ENCODE data around the gene TTC21A. TPM values are rescaled to one million over a fixed set of nuclear protein-coding genes. Genes with fewer than 3 reads are reported as not detected.

TTC21A gene
- polyA plus RNA-seq, 6 donors from 2014 or later: 3.8 to 14.8 (median 11.2) TPM

DNA sequence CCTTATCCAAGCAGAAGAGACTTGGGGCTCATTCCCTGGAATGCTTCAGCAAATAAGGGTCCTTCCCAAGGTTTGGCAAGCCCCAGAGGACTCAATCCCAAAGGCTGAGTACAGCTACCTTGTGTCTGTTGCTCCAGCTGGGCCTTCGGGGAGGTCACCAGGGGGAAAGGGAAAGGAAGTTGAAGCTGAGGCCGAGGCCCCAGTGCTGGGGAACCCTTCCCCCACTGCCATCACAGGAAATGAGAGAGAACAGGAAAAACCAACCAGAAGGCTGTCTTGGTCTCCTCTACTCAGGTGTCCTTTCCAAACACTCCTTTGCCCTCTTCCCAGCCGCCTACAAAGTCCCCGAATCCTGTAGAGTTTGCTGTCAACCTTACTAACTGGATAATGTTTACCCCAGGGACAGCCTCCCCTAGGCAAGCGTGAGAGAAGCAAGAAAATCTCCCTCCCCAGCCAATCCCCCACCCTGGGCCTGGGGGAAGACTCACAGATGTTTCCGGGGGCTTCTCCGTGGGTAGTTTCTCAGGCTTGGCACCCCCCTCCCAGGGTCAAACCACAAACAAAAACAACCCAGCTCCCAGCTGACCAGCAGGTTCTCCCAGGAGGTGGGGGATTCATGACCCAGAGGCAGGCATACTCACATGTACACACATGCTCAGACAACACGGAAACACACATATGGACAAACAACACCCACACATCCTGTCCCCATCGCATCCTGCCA, 40.4 kb downstream of the TTC21A start:
- H3K4me1 Mint-ChIP-seq: peaks cover 77 to 88% (median 79%) of the 10 kb centered on the region in 3 donors
- H3K27me3 Mint-ChIP-seq: no peaks in the 10 kb centered on the region
- H3K4me3 Mint-ChIP-seq: peak overlapping the region; percentile 80 to 99 (median 89)
- DNase-seq (peak; percentile 61), ATAC-seq (ENCODE audit: low read depth in 2 of 2) (peak; percentile 16 to 21)
- peak overlapping the region; percentile 96 to 100 (median 98) for H3K27ac Mint-ChIP-seq
- H3K9me3 Mint-ChIP-seq: peaks cover 0 to 2% (median 0%) of the 10 kb centered on the region in 7 donors
- H3K36me3 Mint-ChIP-seq: peaks cover 8 to 9% of the 10 kb centered on the region in 2 donors

- Mint-ChIP-seq H3K27ac (peak overlapping the region; percentile 96 to 100 (median 98)), H3K36me3 (peaks cover 8 to 9% of the 10 kb centered on the region in 2 donors), H3K27me3 (no peaks in the 10 kb centered on the region), H3K9me3 (peaks cover 0 to 2% (median 0%) of the 10 kb centered on the region in 7 donors), H3K4me3 (peak overlapping the region; percentile 80 to 99 (median 89)), H3K4me1 (peaks cover 73 to 85% (median 77%) of the 10 kb centered on the region in 3 donors)
- no peak for ATAC-seq (ENCODE audit: low read depth in 2 of 2)
- DNase-seq: no peak
Measured at GRCh38 chr3:39148435-39149058, 41.1 kb downstream of the TTC21A start.

DNA sequence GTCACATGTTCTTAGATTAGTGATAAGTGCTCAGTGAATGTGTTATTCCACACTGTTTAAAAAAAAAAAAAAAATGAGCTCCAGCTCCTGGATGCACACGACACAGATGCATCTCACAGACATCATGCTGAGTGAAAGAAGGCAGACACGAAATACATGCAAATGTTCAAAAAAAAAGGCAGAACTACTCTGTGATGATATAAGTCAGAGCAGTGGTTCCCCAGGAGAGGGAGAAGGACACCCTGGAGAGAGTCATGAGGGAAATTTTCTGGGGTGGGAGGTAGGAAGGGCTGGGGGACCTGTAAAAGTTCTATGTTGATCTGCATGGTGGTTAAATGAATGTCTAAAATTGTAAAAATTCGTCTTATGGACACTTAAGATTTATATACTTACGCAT, 41.6 kb downstream of the TTC21A start:
- Mint-ChIP-seq H3K9me3 (peaks cover 0 to 2% (median 0%) of the 10 kb centered on the region in 7 donors), H3K4me1 (peaks cover 73 to 80% (median 76%) of the 10 kb centered on the region in 3 donors), H3K36me3 (peaks cover 8 to 9% of the 10 kb centered on the region in 2 donors), H3K27ac (peak overlapping the region; percentile 94 to 100 (median 98)), H3K27me3 (no peaks in the 10 kb centered on the region), H3K4me3 (peak overlapping the region; percentile 80 to 99 (median 89))
- peak in 1 of 2 donors; percentile 16 for ATAC-seq (ENCODE audit: low read depth in 2 of 2)
- DNase-seq: peak; percentile 56

DNA sequence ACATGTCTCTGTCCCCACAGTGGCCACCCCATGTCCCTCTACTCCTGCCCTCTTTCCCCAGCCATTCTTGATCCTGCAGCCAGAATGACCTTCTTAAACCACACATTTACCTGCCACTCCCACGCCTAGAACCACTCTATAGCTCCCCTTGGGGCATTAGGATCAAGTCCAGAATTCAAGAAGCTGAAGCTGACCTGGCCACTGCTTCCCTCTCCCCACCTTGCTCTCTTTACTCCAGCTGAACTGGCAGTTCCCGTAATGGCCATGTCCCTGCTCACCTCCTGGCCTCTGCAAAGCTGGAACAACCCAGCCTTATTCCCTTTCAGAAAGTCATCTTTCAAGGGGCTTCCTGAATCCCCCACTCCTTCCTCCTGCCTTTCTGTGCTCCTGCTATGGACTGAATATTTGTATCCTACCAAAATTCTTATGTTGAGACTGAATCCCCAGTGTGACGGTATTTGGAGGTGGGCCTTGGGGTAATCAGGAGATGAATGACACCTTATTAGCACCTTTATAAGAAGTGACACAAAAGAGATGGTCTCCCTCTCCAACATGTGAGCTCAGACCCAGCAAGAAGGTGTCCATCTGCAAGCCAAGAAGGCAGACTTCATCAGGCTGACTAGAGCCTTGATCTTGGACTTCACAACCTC, 42.1 kb downstream of the TTC21A start:
- Mint-ChIP-seq H3K36me3 (peaks cover 4 to 6% of the 10 kb centered on the region in 2 donors), H3K27ac (peak overlapping the region; percentile 96 to 100 (median 98)), H3K4me3 (peak overlapping the region; percentile 7 to 100 (median 96)), H3K4me1 (peaks cover 74 to 78% (median 75%) of the 10 kb centered on the region in 3 donors), H3K27me3 (no peaks in the 10 kb centered on the region), H3K9me3 (peaks cover 0 to under 1% (median 0%) of the 10 kb centered on the region in 7 donors)
- DNase-seq (no peak), ATAC-seq (ENCODE audit: low read depth in 2 of 2) (no peak)

GRCh38 chr3:39150148-39150802, 42.8 kb downstream of the TTC21A start:
- Mint-ChIP-seq H3K4me1 (peaks cover 72 to 76% (median 76%) of the 10 kb centered on the region in 3 donors), H3K27ac (peak overlapping the region; percentile 74 to 100 (median 98)), H3K4me3 (peak overlapping the region; percentile 91 to 100 (median 98)), H3K36me3 (peaks cover 0 to 5% of the 10 kb centered on the region in 2 donors), H3K9me3 (no peaks in the 10 kb centered on the region), H3K27me3 (no peaks in the 10 kb centered on the region)
- ATAC-seq (ENCODE audit: low read depth in 2 of 2) (no peak), DNase-seq (no peak)

GRCh38 chr3:39150803-39151631, 43.5 kb downstream of the TTC21A start:
- H3K27me3 Mint-ChIP-seq: no peaks in the 10 kb centered on the region
- DNase-seq (no peak), ATAC-seq (ENCODE audit: low read depth in 2 of 2) (no peak)
- H3K27ac Mint-ChIP-seq: peak overlapping the region; percentile 98 to 100 (median 100)
- H3K36me3 Mint-ChIP-seq: peaks cover 0 to under 1% of the 10 kb centered on the region in 2 donors
- H3K4me3 Mint-ChIP-seq: peak overlapping the region; percentile 91 to 100 (median 98)
- no peaks in the 10 kb centered on the region for H3K9me3 Mint-ChIP-seq
- peaks cover 68 to 75% (median 71%) of the 10 kb centered on the region in 3 donors for H3K4me1 Mint-ChIP-seq

- peak overlapping the region; percentile 84 to 99 (median 96) for H3K27ac Mint-ChIP-seq
- H3K36me3 Mint-ChIP-seq: no peaks in the 10 kb centered on the region
- no peaks in the 10 kb centered on the region for H3K9me3 Mint-ChIP-seq
- no peak for DNase-seq
- no peaks in the 10 kb centered on the region for H3K27me3 Mint-ChIP-seq
- peaks cover 39 to 46% (median 46%) of the 10 kb centered on the region in 3 donors for H3K4me1 Mint-ChIP-seq
- peak overlapping the region; percentile 72 to 96 (median 84) for H3K4me3 Mint-ChIP-seq
- no peak for ATAC-seq (ENCODE audit: low read depth in 2 of 2)
Measured at GRCh38 chr3:39153977-39154279, 46.4 kb downstream of the TTC21A start.

GRCh38 chr3:39154280-39155021, 47.0 kb downstream of the TTC21A start:
- Mint-ChIP-seq H3K9me3 (no peaks in the 10 kb centered on the region), H3K36me3 (no peaks in the 10 kb centered on the region), H3K4me3 (peak overlapping the region; percentile 72 to 96 (median 84)), H3K4me1 (peaks cover 34 to 41% (median 40%) of the 10 kb centered on the region in 3 donors), H3K27me3 (no peaks in the 10 kb centered on the region), H3K27ac (peak overlapping the region; percentile 94 to 99 (median 98))
- ATAC-seq (ENCODE audit: low read depth in 2 of 2): no peak
- no peak for DNase-seq

- Mint-ChIP-seq H3K4me1 (peaks cover 14 to 21% (median 21%) of the 10 kb centered on the region in 3 donors), H3K27ac (peak overlapping the region in 4 of 6 donors; percentile 32 to 82 (median 56)), H3K4me3 (no peak overlapping the region)
Measured at GRCh38 chr3:39156421-39156820, 48.9 kb downstream of the TTC21A start.

GRCh38 chr3:39157359-39157758, 49.9 kb downstream of the TTC21A start:
- Mint-ChIP-seq H3K27me3 (no peaks in the 10 kb centered on the region), H3K4me3 (peak overlapping the region in 2 of 8 donors; percentile 31 to 51), H3K9me3 (no peaks in the 10 kb centered on the region), H3K4me1 (peaks cover 5 to 13% (median 12%) of the 10 kb centered on the region in 3 donors), H3K36me3 (no peaks in the 10 kb centered on the region), H3K27ac (peak overlapping the region in 1 of 6 donors; percentile 50)
- ATAC-seq (ENCODE audit: low read depth in 2 of 2) (no peak), DNase-seq (no peak)

More at GRCh38 chr3:39156421-39156820, 48.9 kb downstream of the TTC21A start:
- H3K36me3 Mint-ChIP-seq: no peaks in the 10 kb centered on the region
- H3K9me3 Mint-ChIP-seq: no peaks in the 10 kb centered on the region
- ATAC-seq (ENCODE audit: low read depth in 2 of 2): no peak
- H3K27me3 Mint-ChIP-seq: no peaks in the 10 kb centered on the region
- no peak for DNase-seq

DNA sequence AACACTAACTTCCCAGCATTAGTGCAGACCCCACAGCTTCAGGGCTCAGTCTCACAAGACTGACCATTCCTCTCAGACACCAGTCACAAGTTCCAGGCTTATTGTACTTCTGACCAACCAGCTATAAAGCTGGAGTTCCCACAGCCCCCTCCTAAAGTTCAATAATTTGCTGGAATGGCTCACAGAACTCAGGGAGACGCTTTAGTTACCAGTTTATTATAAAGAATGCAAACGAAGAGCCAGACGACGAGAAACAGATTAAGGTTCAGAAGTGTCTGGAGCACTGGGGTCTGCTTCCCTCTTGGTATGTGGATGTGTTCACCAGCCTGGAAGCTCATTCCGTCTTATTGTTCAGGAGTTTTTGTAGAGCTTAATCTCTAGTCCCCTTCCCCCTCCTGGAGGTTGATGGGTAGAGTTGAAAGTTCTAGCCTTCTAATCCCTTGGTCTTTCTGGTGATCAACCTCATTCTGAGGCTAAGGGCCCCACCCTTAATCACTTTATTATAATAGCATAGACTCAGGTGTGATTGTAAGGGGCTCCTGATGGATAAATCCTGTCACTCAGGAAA, 50.8 kb downstream of the TTC21A start:
- H3K36me3 Mint-ChIP-seq: peaks cover 0 to 3% of the 10 kb centered on the region in 2 donors
- no peaks in the 10 kb centered on the region for H3K27me3 Mint-ChIP-seq
- H3K4me1 Mint-ChIP-seq: peaks cover 0 to 9% (median 9%) of the 10 kb centered on the region in 3 donors
- DNase-seq: no peak
- no peak for ATAC-seq (ENCODE audit: low read depth in 2 of 2)
- H3K9me3 Mint-ChIP-seq: no peaks in the 10 kb centered on the region
- H3K27ac Mint-ChIP-seq: peak overlapping the region in 2 of 6 donors; percentile 22 to 67
- no peak overlapping the region for H3K4me3 Mint-ChIP-seq

Data from naive B cell (primary cell).